Fibroblast of skin of right biceps (primary cell): Measurements from ENCODE around the gene GABRD.

Source experiments
- DNase-seq: peaks from one replicate; pipeline ENCODE4 v3.0.0-alpha.2; 2013

The GABRD gene

GRCh38 chr1:2054560-2054959 lies 35.4 kb downstream of the GABRD start:
- DNase-seq = no peak

GRCh38 chr1:2055911-2056575 lies 36.9 kb downstream of the GABRD start:
- no peak for DNase-seq

GRCh38 chr1:2056955-2057590 lies 37.9 kb downstream of the GABRD start:
- DNase-seq = no peak

GRCh38 chr1:2059290-2059953 lies 40.3 kb downstream of the GABRD start:
- DNase-seq = no peak

- no peak for DNase-seq
These were observed 40.9 kb downstream of the GABRD start for GRCh38 chr1:2060072-2060471.

DNA sequence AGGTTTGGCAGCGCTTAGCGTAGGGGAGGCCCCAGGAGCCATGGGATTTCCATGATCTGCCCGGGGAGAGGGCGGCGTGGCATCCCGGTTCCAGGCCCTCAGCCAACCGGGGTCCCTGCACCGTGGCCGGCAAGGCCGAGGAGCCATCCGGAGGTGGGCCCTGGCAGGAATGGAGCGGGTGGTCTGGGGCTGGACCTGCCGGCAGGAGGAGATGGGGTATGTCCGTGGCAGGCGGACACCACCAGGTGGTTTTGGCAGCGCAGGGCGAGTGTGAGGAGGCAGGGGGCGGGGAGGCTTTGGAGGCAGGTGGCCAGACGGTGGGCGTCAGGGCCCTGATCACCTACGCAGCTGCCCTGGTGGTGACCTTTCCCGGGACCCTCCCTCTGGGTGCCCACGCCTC lies 41.4 kb downstream of the GABRD start:
- DNase-seq = no peak

DNA sequence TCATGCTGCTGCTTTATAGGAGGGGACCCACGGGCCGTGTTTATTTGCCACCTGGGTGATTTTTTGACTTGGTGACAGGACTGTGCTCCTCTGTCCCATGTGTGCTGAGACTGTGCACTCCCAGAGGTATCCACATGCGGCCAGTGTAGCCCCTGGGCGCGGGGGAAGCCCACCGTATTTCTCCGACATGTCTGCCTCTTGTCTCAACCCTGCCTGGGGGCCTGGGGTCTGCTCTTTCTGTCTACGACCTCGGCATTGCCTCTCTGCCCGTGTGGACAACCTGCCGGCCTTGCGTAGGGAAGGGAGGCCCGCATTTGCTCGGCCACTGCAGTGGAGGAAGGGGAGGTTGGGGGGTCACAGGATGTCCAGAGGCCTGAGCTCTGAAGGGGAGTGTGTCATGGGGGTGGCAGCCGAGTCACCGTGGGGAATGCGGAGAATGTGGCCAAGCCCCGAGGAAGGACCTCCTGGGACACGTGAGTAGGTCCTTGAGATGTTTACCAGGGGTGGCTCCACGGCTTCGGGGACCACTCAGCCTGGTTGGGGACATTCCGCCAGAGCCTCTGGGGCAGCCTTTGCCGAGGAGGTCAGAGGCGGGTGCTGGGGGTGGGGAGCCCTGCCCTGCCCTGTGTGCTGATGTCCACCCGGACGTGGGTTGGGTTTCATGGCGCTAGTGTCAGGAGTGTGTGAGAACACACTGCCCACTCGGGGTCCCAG lies 42.1 kb downstream of the GABRD start:
- DNase-seq = no peak

DNA sequence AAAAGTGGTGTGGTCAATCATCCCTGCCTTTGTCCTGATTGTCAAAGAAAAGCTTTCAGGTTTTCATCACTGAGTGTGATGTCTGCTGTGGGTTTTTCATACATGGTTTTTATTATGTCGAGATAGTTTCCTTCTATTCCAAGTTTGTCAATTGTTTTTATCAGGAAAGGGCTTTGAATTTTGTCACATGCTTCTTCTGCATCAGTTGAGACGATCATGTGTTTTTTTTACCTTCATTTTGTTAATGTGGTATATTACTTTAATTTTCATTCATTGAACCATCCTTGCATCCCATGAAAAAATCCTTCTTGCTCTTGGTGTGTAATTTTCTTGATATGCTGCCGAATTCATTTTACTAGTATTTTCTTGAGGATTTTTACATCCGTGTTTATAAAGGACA lies 46.6 kb downstream of the GABRD start:
- DNase-seq = no peak

DNA sequence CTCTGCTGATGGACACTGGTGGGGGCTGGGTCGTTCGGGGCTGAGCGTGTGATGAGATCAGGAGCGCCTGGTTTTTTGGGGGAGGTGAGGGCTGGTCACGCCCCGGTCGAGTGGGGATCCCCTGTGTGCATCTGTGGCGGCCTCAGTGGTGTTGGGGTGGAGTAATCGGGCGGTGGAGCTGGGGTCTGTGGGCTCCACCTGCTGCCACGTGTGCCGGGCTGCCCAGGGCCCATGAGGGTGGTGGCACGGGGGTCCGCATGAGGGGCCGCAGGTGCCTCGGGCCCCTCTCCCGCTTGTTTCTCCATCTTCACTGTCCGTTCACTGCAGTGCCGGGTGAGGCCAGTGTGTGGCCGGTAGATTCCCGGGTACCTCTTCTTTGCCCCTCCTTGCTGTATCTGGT lies 48.2 kb downstream of the GABRD start:
- DNase-seq = no peak

DNA sequence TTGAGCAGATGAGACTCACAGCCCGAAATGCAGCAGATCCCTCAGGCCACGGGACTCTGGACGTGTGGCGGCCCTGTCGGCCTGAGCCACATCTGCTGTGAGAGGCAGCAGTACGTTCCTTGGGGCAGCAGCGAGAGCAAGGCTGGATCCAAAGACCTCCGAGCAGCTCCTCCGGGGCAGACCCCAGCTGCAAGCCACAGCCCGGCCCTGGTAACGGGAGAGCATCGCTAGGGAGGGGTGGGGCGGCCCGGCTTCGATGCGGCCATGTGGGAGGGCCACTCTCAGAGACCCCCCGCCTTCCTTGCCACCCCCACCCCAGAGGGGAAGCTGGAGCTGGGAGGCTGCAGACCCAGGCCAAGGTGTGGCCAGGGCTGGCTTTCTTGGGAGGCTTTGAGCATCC lies 48.8 kb downstream of the GABRD start:
- no peak for DNase-seq

- no peak for DNase-seq
These were observed 49.8 kb downstream of the GABRD start for GRCh38 chr1:2068951-2069350.

DNA sequence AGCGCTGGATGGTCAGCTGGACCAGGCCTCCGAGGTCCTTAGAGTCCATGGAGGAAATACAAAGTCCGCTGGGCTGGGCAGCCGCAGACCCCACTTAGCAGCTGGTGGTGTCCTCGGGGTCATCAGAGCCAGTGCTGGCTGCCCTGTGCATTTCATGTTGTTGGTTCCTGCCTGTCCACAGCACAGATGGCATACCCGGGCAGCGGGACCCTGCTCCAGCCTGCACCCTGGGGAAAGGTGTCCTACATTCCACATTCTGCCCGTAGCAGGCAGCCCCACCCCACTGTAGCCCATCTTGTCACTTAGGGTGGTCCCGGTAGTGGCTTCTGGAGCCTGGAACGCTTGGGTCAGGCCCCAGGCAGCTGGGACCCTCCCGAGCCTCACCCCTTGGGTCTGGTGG lies 50.9 kb downstream of the GABRD start:
- DNase-seq = no peak

- DNase-seq = no peak
These were observed 51.8 kb downstream of the GABRD start for GRCh38 chr1:2070800-2071530.

- DNase-seq = no peak
These were observed 53.1 kb downstream of the GABRD start for GRCh38 chr1:2072109-2072806.

DNA sequence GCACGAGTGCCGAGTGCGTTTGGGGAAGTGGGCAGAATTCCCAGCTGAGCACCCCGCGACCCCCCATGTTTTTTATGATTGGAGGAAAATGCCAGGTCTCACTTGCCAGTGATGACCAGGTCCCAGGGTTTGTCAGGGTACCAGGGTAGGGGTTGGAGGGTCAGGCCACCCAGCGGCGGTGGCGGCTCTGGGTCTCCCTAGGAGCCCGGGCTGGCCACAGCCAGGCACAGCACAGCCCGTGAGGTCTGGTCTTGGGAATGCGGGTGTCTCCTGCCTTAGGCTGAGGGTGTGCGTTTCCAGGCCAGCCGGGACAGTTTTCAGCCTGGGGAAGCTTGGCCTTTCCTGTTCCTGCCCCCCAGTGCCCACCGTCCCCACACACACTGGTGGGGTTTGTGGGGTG lies 53.7 kb downstream of the GABRD start:
- DNase-seq = no peak

DNA sequence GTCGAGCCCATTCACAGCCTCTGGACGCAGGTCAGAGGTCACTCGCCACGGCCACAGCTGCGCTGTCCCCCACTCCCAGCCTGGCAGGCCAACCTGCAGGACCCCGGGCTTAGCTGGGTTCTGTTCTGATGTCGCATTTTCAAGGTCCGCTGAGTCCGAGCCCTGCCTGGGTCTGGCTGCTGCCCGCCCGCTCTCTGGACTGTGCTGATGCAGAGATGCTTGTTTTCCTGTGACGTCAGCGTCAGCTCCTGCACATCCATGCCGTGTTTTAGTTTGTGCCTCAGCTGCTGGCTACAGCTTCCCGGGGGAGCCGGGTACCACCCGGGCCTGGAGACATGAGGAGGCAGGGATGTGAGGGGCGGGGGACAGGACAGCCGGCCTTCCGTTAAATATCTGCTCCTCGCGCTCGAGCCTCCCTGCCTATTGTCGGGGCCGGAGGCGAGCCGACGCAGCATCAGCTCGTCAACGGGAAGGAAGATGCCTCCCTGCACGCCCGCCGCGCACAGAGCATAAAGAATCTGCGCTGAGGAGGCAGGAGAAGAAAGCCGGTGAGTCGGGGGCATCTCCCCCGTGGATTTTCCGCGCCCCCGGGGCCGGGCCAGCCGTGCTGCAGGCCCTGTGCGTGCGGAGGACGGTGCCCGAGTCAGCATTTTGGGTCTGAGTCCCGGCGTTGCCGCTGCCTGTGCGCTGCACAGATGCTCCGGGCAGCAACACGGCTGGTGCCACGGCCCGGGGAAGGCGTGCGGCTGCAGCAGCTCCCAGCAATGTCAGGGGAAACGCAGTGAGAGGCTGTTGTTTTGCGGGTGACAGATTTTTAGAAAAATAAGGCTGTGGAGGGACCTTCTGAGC lies 54.5 kb downstream of the GABRD start:
- peak; percentile 33 for DNase-seq

- no peak for DNase-seq
These were observed 55.3 kb downstream of the GABRD start for GRCh38 chr1:2074396-2074795.

GRCh38 chr1:2074944-2075740 lies 56.0 kb downstream of the GABRD start:
- no peak for DNase-seq

- DNase-seq = no peak
These were observed 57.7 kb downstream of the GABRD start for GRCh38 chr1:2076826-2077225.

GRCh38 chr1:2078170-2078569 lies 59.0 kb downstream of the GABRD start:
- no peak for DNase-seq
